Left ventricle myocardium inferior (tissue), 1 donor: ENCODE results near the gene GCNT1. TPM values are rescaled to one million over a fixed set of nuclear protein-coding genes. Genes with fewer than 3 reads are reported as not detected.

Experiments used
- DNase-seq: peaks from one replicate; pipeline ENCODE4 v3.0.0-alpha.2; 2020
- H3K27ac ChIP-seq: fragments of 200-600 bp; replicated peaks from 2 replicates; pipeline ENCODE4 v1.8.0; 2021
- H3K27me3 ChIP-seq: fragments of 200-600 bp; 2 replicates; pipeline ENCODE4 v1.8.0; 2021; ENCODE audit warnings: low read depth
- H3K36me3 ChIP-seq: fragments of 200-600 bp; 2 replicates; pipeline ENCODE4 v1.8.0; 2021
- H3K4me1 ChIP-seq: fragments of 200-600 bp; 2 replicates; pipeline ENCODE4 v1.8.0; 2021
- H3K4me3 ChIP-seq: fragments of 200-600 bp; 2 replicates; pipeline ENCODE4 v1.8.0; 2021; ENCODE audit warnings: mild to moderate bottlenecking, moderate library complexity
- H3K9me3 ChIP-seq: fragments of 200-600 bp; replicated peaks from 2 replicates; pipeline ENCODE4 v1.8.0; 2021
- CTCF ChIP-seq: fragments of 200-600 bp; IDR thresholded peaks from 2 replicates; pipeline ENCODE4 v1.8.0; 2021; ENCODE audit warnings: antibody characterized with exemption, mild to moderate bottlenecking, borderline replicate concordance
- intact Hi-C: fragments of 100-400 bp; cut with micrococcal nuclease; formaldehyde crosslinking; loops from one replicate; pipeline ENCODE4 v1.11.0; 2022
- long read RNA-seq: library from polyadenylated mRNA; unstranded; transcript quantifications from one replicate; pipeline ENCODE4 v2.0.0, GENCODE V29; 2021
- total RNA-seq: library from RNA; stranded (reverse); fragmentation: NEBNext Ultra II Directional; extraction: Animal tissue kit (Norgen Biotek cat#: 25700); gene quantifications from one replicate; pipeline ENCODE4 v1.2.1, GENCODE V29; 2021
- donor health status: DM: no; HTN: yes; CAD: no; lungs with severe emphysema.

GCNT1 gene
- 1.3 TPM for total RNA-seq
- long read RNA-seq, full-length matches to known transcripts = 5 of 5 reads
- long read RNA-seq, partial matches to known transcripts = 0 of 5 reads
- long read RNA-seq, other reads (novel, unspliced or antisense) = 0 of 5 reads

GRCh38 chr9:76458903-76459693 lies at the start of gene GCNT1:
TSS of gene GCNT1 (plus strand) at chr9:76459182. CDS start at chr9:76502382, 43,200 bp downstream.
- intact Hi-C loops = no loop called here
- peaks cover 19% of the 10 kb centered on the region for H3K4me1 ChIP-seq
- peak; percentile 80 for DNase-seq
- no peaks in the 10 kb centered on the region for H3K9me3 ChIP-seq
- TF ChIP-seq CTCF = peak; percentile 55
- peaks cover 33% of the 10 kb centered on the region for H3K27me3 ChIP-seq
- peak within 1 kb of the TSS; percentile 53 for H3K27ac ChIP-seq
- peak within 1 kb of the TSS; percentile 79 for H3K4me3 ChIP-seq
- H3K36me3 ChIP-seq = no peaks in the 10 kb centered on the region

- Histone ChIP-seq H3K9me3 (peaks cover 11% of the 10 kb centered on the region), H3K4me1 (no peaks in the 10 kb centered on the region), H3K27ac (no peak overlapping the region), H3K36me3 (no peaks in the 10 kb centered on the region), H3K4me3 (no peak overlapping the region), H3K27me3 (no peaks in the 10 kb centered on the region)
- no peak for DNase-seq
- TF ChIP-seq CTCF = no peak
- intact Hi-C loops = no loop called here
Observed at GRCh38 chr9:76412638-76413037, 46.3 kb upstream of the GCNT1 start.

GRCh38 chr9:76413658-76414057 lies 45.3 kb upstream of the GCNT1 start:
- no peaks in the 10 kb centered on the region for H3K27me3 ChIP-seq
- H3K27ac ChIP-seq = no peak overlapping the region
- H3K36me3 ChIP-seq = no peaks in the 10 kb centered on the region
- no peak for DNase-seq
- peaks cover 11% of the 10 kb centered on the region for H3K9me3 ChIP-seq
- H3K4me1 ChIP-seq = no peaks in the 10 kb centered on the region
- intact Hi-C loops = no loop called here
- TF ChIP-seq CTCF = no peak
- H3K4me3 ChIP-seq = no peak overlapping the region

- DNase-seq = no peak
- Histone ChIP-seq H3K4me3 (no peak overlapping the region), H3K4me1 (no peaks in the 10 kb centered on the region), H3K9me3 (peaks cover 11% of the 10 kb centered on the region), H3K27me3 (no peaks in the 10 kb centered on the region), H3K36me3 (no peaks in the 10 kb centered on the region), H3K27ac (no peak overlapping the region)
- TF ChIP-seq CTCF = no peak
- intact Hi-C loops = no loop called here
Observed at GRCh38 chr9:76414661-76415060, 44.3 kb upstream of the GCNT1 start.

- Histone ChIP-seq H3K4me3 (no peak overlapping the region), H3K27me3 (no peaks in the 10 kb centered on the region), H3K4me1 (no peaks in the 10 kb centered on the region), H3K9me3 (peaks cover 11% of the 10 kb centered on the region), H3K36me3 (no peaks in the 10 kb centered on the region), H3K27ac (no peak overlapping the region)
- DNase-seq = no peak
- intact Hi-C loops = no loop called here
- TF ChIP-seq CTCF = no peak
Observed at GRCh38 chr9:76415154-76415553, 43.8 kb upstream of the GCNT1 start.
